Kidney capillary endothelial cell (primary cell): ENCODE measurements around the gene RASSF3.
"Not testable (repeated sequence)": the region's sequence is repeated elsewhere in the genome, so short reads cannot be mapped to it uniquely, and the experiment has no call there.

Source experiments
- DNase-seq: peaks from one replicate; pipeline ENCODE4 v3.0.0-alpha.2; 2018; ENCODE audit warnings: low spot score

RASSF3 gene

GRCh38 chr12:64595863-64596793 is 14.2 kb upstream of the RASSF3 start:
- no peak for DNase-seq

GRCh38 chr12:64598831-64599230 is 11.5 kb upstream of the RASSF3 start:
- DNase-seq, result no peak

DNA sequence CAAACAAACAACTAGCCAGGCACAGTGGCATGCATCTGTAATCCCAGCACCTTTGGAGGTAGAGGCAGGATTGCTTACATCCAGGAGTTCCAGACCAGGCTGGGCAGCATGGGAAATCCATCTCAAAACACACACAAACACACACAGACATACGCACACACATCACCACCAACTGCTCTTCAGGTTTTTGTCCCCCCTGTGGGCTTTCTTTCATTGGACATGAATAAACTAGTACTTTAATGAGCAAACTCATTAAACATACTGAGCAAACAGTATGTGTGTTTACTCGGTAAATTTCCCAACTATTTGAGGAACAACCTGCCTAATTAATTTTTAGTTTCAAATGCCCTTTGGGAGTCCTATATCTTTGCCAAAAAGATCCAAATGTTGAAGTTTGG is 10.1 kb upstream of the RASSF3 start:
- no peak for DNase-seq

DNA sequence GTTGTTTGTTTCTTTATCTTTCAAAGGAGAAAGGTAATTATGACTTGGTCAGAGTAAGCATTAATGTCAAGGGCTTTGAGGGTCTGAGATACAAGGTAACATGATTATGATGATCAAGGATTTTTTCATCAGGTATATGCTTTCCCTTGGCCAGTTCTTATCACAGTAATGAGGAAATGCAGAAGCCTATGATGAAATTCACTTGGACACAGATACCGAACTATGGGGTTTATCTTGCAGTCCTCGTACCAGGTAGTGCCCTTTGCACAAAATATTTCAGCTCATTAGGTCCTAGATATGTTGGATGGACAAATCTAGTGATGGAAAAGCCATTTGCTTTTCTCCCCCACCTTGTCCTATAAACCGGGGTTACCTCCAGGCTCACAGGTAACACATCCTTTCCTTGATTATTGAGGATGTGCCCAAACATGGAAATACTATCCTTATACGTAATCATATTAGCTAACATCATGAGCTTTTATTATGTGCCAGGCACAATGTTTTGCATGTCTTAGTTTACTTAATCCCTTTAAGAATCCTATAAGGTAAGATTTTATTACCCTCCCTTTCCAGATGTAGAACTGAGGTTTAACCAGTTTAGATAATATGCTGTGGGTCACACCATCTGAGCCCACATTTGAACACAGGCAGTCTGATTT is 7.0 kb upstream of the RASSF3 start:
- no peak for DNase-seq

- peak; percentile 62 for DNase-seq
Observed at GRCh38 chr12:64608901-64609535, 1.3 kb upstream of the RASSF3 start.

GRCh38 chr12:64609536-64610078 is 688 bp upstream of the RASSF3 start:
- peak; percentile 41 for DNase-seq

GRCh38 chr12:64610660-64611340 is 505 bp downstream of the RASSF3 start:
- DNase-seq, result peak; percentile 62

- no peak for DNase-seq
Observed at GRCh38 chr12:64611341-64612284, 1.3 kb downstream of the RASSF3 start.

- no peak for DNase-seq
Observed at GRCh38 chr12:64612843-64613242, 2.5 kb downstream of the RASSF3 start.

- not testable (repeated sequence) for DNase-seq
Observed at GRCh38 chr12:64613775-64614398, 3.6 kb downstream of the RASSF3 start.

GRCh38 chr12:64616201-64616600 is 5.9 kb downstream of the RASSF3 start:
- DNase-seq, result no peak

GRCh38 chr12:64618953-64619590 is 8.8 kb downstream of the RASSF3 start:
- no peak for DNase-seq

- no peak for DNase-seq
Observed at GRCh38 chr12:64621257-64621942, 11.1 kb downstream of the RASSF3 start.

DNA sequence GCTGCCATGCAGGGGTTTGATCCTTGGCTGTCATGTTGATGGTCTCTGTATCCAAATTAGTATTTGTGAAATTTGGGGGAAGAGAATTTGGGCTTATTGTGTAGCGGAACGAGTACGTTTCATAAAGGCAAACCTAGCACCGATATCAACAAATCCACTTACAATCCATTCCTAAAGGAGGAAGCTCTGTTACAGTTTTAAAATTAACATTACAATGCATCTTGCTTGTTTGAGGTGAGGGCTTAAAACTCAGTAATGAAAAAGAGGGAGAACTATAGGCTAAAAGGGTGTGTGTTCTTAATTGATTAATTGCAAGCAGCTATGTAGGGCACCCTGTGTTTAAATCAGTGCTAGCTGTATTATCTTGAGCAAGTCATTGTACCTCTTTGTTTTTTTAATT is 13.7 kb downstream of the RASSF3 start:
- DNase-seq, result no peak

DNA sequence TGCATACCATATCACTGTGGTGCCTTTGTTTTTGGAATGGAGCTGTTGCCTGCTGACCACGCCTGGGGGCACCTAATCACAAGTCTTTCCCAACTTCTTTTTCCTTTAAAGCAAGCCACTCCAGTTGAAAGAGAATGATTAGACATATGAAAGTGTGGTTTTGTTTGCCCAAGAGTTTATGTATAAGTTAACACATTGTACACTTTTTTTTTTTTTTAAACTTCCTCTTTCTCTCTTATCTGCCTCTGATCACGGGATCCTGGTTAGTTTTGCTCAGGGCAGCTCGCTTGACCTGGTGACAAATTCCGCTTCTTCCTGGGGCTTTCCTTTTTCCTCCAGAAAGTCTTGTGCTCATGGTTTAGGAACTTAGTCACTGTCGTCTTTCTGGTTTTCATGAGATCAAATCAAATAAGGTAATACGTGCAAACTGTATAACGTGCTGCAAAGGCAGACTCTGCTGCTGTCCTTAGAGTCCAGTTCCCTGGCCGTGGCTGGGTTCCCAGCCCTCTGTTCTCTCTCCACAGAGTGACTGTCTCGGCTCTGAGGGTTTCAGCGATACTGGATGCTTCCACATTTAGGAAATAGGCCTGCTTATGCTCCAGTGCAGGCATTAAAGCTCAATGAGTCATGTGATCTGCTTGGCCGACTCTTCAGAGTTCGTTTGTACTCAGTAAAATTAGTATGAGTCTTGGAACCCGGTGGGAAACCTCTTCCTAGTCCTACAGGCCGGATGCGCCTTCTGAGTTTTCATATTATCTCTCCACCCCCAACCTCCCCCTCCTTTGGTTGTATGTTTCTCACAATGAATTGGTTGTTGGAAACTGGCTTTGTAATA is 15.2 kb downstream of the RASSF3 start:
- DNase-seq, result peak; percentile 89

GRCh38 chr12:64626588-64626987 is 16.3 kb downstream of the RASSF3 start:
- not testable (repeated sequence) for DNase-seq

DNA sequence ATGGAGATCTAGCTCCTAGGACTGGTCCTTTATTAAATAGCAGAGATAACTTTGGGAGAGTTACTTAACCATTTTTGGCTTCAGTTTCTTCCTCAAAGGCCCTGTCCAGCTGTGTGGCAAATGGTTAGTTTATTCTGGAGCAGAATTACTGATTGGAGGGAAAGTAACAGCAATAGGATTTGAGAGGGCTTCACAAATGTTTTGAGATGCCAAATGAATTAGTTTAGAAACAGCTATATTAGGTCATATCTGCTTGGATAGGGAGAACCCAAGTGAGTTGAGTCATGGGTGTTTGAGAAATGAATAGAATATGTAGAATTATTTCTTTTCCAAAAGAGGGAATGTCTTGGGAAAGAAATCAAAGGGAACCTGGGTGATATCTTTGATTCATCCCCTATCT is 17.5 kb downstream of the RASSF3 start:
- no peak for DNase-seq

DNA sequence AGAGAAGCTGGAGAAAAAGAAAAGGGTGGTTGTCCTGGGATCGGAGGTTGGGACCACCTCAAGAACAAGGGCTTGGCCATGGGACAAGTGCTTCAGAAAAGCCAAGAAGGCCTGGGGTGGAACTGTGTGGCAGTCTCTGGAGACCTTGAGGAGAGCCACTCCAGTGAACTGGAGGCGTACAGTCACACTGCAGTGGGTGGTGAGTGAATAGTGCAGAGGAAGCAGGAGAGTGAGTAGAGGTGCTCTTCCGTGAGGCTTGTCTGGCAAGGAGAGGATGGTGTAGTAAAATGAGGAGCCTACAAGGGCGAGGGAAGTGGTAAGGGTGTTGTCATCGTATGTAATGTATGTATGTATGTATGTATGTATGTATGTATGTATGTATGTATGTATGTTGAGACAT is 20.9 kb downstream of the RASSF3 start:
- no peak for DNase-seq
